H9 (cell line): ENCODE results near the gene CNGB1. TPM values are rescaled to one million over a fixed set of nuclear protein-coding genes. Genes with fewer than 3 reads are reported as not detected.

Experiments used
- DNase-seq: peaks from one replicate; pipeline ENCODE4 v3.0.0-alpha.2; 2017
- H2AFZ ChIP-seq: one replicate; pipeline ENCODE4 v1.6.1; 2013; ENCODE audit warnings: mild to moderate bottlenecking, low read length, control low read depth, moderate library complexity
- H2AK5ac ChIP-seq: 2 replicates; pipeline ENCODE4 v1.6.1; 2013; ENCODE audit warnings: low read length, control low read depth, mixed read lengths; ENCODE audit not compliant: insufficient read length
- H2BK120ac ChIP-seq: one replicate; pipeline ENCODE4 v1.6.1; 2013; ENCODE audit warnings: low read depth, mild to moderate bottlenecking, low read length, control low read depth, inconsistent platforms; ENCODE audit not compliant: poor library complexity, severe bottlenecking
- H2BK12ac ChIP-seq: 2 replicates; pipeline ENCODE4 v1.6.1; 2013; ENCODE audit warnings: low read length, control low read depth, mixed read lengths, low read depth; ENCODE audit not compliant: insufficient read length
- H2BK15ac ChIP-seq: 2 replicates; pipeline ENCODE4 v1.6.1; 2013; ENCODE audit warnings: low read depth, low read length, control low read depth
- H2BK20ac ChIP-seq: one replicate; pipeline ENCODE4 v1.6.1; 2013; ENCODE audit warnings: low read depth, mild to moderate bottlenecking, low read length, control low read depth, inconsistent platforms; ENCODE audit not compliant: poor library complexity, severe bottlenecking
- H2BK5ac ChIP-seq: 2 replicates; pipeline ENCODE4 v1.6.1; 2013; ENCODE audit warnings: low read length, control low read depth, mixed read lengths; ENCODE audit not compliant: insufficient read length
- H3K14ac ChIP-seq: 2 replicates; pipeline ENCODE4 v1.6.1; 2013; ENCODE audit warnings: low read length, control low read depth; ENCODE audit not compliant: insufficient read depth
- H3K18ac ChIP-seq: 2 replicates; pipeline ENCODE4 v1.6.1; 2013; ENCODE audit warnings: low read depth, mild to moderate bottlenecking, mixed read lengths, low read length, control low read depth; ENCODE audit not compliant: insufficient read length
- H3K23ac ChIP-seq: 2 replicates; pipeline ENCODE4 v1.6.1; 2013; ENCODE audit warnings: low read length, control low read depth, mixed read lengths, low read depth; ENCODE audit not compliant: insufficient read length
- H3K23me2 ChIP-seq: 2 replicates; pipeline ENCODE4 v1.6.1; 2013; ENCODE audit warnings: low read depth, mild to moderate bottlenecking, mixed read lengths, low read length, control low read depth; ENCODE audit not compliant: insufficient read length, poor library complexity, severe bottlenecking
- H3K27ac ChIP-seq: 2 replicates; pipeline ENCODE4 v1.5.1; 2013; ENCODE audit warnings: low read length, control low read depth, mixed read lengths, low read depth; ENCODE audit not compliant: insufficient read length
- H3K27me3 ChIP-seq: 2 replicates; pipeline ENCODE4 v1.6.1; 2013; ENCODE audit warnings: low read length, control low read depth, inconsistent platforms; ENCODE audit not compliant: insufficient read depth
- H3K4ac ChIP-seq: 2 replicates; pipeline ENCODE4 v1.6.1; 2013; ENCODE audit warnings: low read depth, mild to moderate bottlenecking, control low read depth, inconsistent platforms, low read length, moderate library complexity
- H3K4me1 ChIP-seq: 2 replicates; pipeline ENCODE4 v1.6.1; 2013; ENCODE audit warnings: low read length, control low read depth, inconsistent platforms; ENCODE audit not compliant: insufficient read depth
- H3K4me2 ChIP-seq: 2 replicates; pipeline ENCODE4 v1.6.1; 2013; ENCODE audit warnings: low read length, control low read depth, mixed read lengths; ENCODE audit not compliant: insufficient read length, insufficient read depth
- H3K56ac ChIP-seq: 2 replicates; pipeline ENCODE4 v1.6.1; 2013; ENCODE audit warnings: low read depth, mild to moderate bottlenecking, mixed read lengths, low read length, control low read depth; ENCODE audit not compliant: insufficient read length
- H3K79me1 ChIP-seq: 2 replicates; pipeline ENCODE4 v1.6.1; 2013; ENCODE audit warnings: low read depth, mild to moderate bottlenecking, moderate library complexity, low read length, control low read depth, inconsistent platforms; ENCODE audit not compliant: insufficient read depth, poor library complexity, severe bottlenecking
- H3K79me2 ChIP-seq: 2 replicates; pipeline ENCODE4 v1.6.1; 2013; ENCODE audit warnings: low read length, control low read depth, inconsistent platforms; ENCODE audit not compliant: insufficient read depth
- H3K9ac ChIP-seq: 2 replicates; pipeline ENCODE4 v1.6.1; 2013; ENCODE audit warnings: low read length, control low read depth, mixed read lengths; ENCODE audit not compliant: insufficient read length; ENCODE audit errors: extremely low read depth
- H3K9me3 ChIP-seq: one replicate; pipeline ENCODE4 v1.6.1; 2013; ENCODE audit warnings: low read depth, low read length, inconsistent platforms; ENCODE audit not compliant: control insufficient read depth
- H3T11ph ChIP-seq: one replicate; pipeline ENCODE4 v1.6.1; 2013; ENCODE audit warnings: mild to moderate bottlenecking, low read length, control low read depth, inconsistent platforms
- H4K20me1 ChIP-seq: one replicate; pipeline ENCODE4 v1.6.1; 2013; ENCODE audit not compliant: control insufficient read depth, insufficient read length, insufficient read depth
- H4K5ac ChIP-seq: 2 replicates; pipeline ENCODE4 v1.6.1; 2013; ENCODE audit warnings: low read depth, mild to moderate bottlenecking, mixed read lengths, low read length, control low read depth; ENCODE audit not compliant: insufficient read length
- H4K8ac ChIP-seq: replicated peaks from 2 replicates; pipeline ENCODE4 v1.6.1; 2013; ENCODE audit warnings: low read length, control low read depth, mixed read lengths, low read depth; ENCODE audit not compliant: insufficient read length
- H4K91ac ChIP-seq: 2 replicates; pipeline ENCODE4 v1.6.1; 2013; ENCODE audit warnings: low read depth, mild to moderate bottlenecking, moderate library complexity, mixed read lengths, low read length, control low read depth; ENCODE audit not compliant: insufficient read length
- H3K27ac Mint-ChIP-seq, 3 experiments: 2 replicates in 2 of 3; 3 replicates in 1 of 3; pipeline ENCODE4 v1.8.0; 2020 to 2021; ENCODE audit warnings: mixed read lengths in 3 of 3, mild to moderate bottlenecking in 1 of 3, moderate library complexity in 1 of 3
- H3K27me3 Mint-ChIP-seq: 2 replicates; pipeline ENCODE4 v1.8.0; 2021; ENCODE audit warnings: low read depth, mild to moderate bottlenecking, moderate library complexity, mixed read lengths
- H3K36me3 Mint-ChIP-seq, 3 experiments: 2 replicates in 2 of 3; 3 replicates in 1 of 3; pipeline ENCODE4 v1.8.0; 2020 to 2021; ENCODE audit warnings: low read depth in 3 of 3, mixed read lengths in 3 of 3; ENCODE audit not compliant: insufficient read depth in 1 of 3
- H3K4me1 Mint-ChIP-seq, 2 experiments: 2 replicates each; pipeline ENCODE4 v1.8.0; 2020; ENCODE audit warnings: mixed read lengths in 2 of 2
- H3K4me3 Mint-ChIP-seq, 2 experiments: 2 replicates in 1 of 2; 3 replicates in 1 of 2; pipeline ENCODE4 v1.8.0; 2020 to 2021; ENCODE audit warnings: mild to moderate bottlenecking in 2 of 2, mixed read lengths in 2 of 2, moderate library complexity in 1 of 2
- H3K9me3 Mint-ChIP-seq, 2 experiments: 2 replicates in 1 of 2; 3 replicates in 1 of 2; pipeline ENCODE4 v1.8.0; 2020; ENCODE audit warnings: mild to moderate bottlenecking in 2 of 2, mixed read lengths in 2 of 2, moderate library complexity in 1 of 2
- CTCF ChIP-seq: fragments of 200-600 bp; sonication (generic); conservative IDR thresholded peaks from 3 replicates; pipeline ENCODE4 v1.8.0; 2021; ENCODE audit warnings: antibody characterized with exemption, mild to moderate bottlenecking
- WGBS: extraction: QIAGEN DNeasy Blood & Tissue Kit; methylation state at CpG from one replicate; pipeline ENCODE4 v1.1.7; 2013; ENCODE audit warnings: missing lambda C conversion rate, low lambda C conversion rate, mixed read lengths; ENCODE audit not compliant: insufficient read length; ENCODE audit errors: extremely low coverage; 5-methylcytosine and 5-hydroxymethylcytosine counted together
- total RNA-seq: library from RNA; stranded (reverse); gene quantifications from 2 replicates; pipeline ENCODE4 v1.2.1, GENCODE V29; 2021

The CNGB1 gene
- total RNA-seq, 1 experiment from 2014 or later: not detected

GRCh38 chr16:57986196-57986595 lies 15.3 kb upstream of the CNGB1 start:
- Histone ChIP-seq H3K14ac (no peak overlapping the region), H3K27me3 (peaks cover 11% of the 10 kb centered on the region; the same call in 1 of the 2 replicates), H4K91ac (no peak overlapping the region), H4K8ac (no peak overlapping the region), H3K4ac (no peak overlapping the region), H3K4me1 (no peaks in the 10 kb centered on the region), H2BK15ac (no peak overlapping the region), H2BK120ac (no peak overlapping the region), H3K4me2 (peak overlapping the region; percentile 71), H3K79me2 (no peaks in the 10 kb centered on the region), H2AFZ (no peak overlapping the region), H2AK5ac (no peak overlapping the region), H3K9me3 (no peaks in the 10 kb centered on the region), H4K5ac (no peak overlapping the region), H3K23ac (no peak overlapping the region), H2BK5ac (no peak overlapping the region), H3T11ph (no peak overlapping the region), H3K27ac (no peak overlapping the region), H3K56ac (no peak overlapping the region), H4K20me1 (no peaks in the 10 kb centered on the region), H3K18ac (no peak overlapping the region), H3K23me2 (peaks cover 16% of the 10 kb centered on the region), H2BK12ac (no peak overlapping the region), H3K9ac (no peak overlapping the region), H2BK20ac (no peak overlapping the region), H3K79me1 (no peaks in the 10 kb centered on the region)
- Mint-ChIP-seq H3K36me3 (no peaks in the 10 kb centered on the region; a peak in 1 of 7 replicates), H3K9me3 (no peaks in the 10 kb centered on the region), H3K4me3 (peak overlapping the region; percentile 79 to 93), H3K27ac (no peak overlapping the region), H3K27me3 (peaks cover 54% of the 10 kb centered on the region), H3K4me1 (peaks cover 3 to 9% of the 10 kb centered on the region in 2 experiments; a peak in 3 of 4 replicates)
- no CpG with 5 or more reads among the region's 9 CpGs for WGBS
- DNase-seq: no peak
- no peak for TF ChIP-seq CTCF
